Activated naive CD8-positive, alpha-beta T cell treated with anti-CD3 and anti-CD28 coated beads for 36 hours (primary cell): ENCODE results near the gene DNM3. TPM values are rescaled to one million over a fixed set of nuclear protein-coding genes. Genes with fewer than 3 reads are reported as not detected.

Experiments used
- DNase-seq: peaks from one replicate; pipeline ENCODE4 v3.0.0; 2021
- H3K27ac Mint-ChIP-seq: one replicate; pipeline ENCODE4 v1.8.0; 2022; ENCODE audit warnings: mild to moderate bottlenecking, moderate library complexity, mixed read lengths
- H3K27me3 Mint-ChIP-seq: one replicate; pipeline ENCODE4 v1.8.0; 2022; ENCODE audit warnings: mild to moderate bottlenecking, mixed read lengths
- H3K36me3 Mint-ChIP-seq: one replicate; pipeline ENCODE4 v1.8.0; 2021; ENCODE audit warnings: mild to moderate bottlenecking, mixed read lengths
- H3K4me1 Mint-ChIP-seq: one replicate; pipeline ENCODE4 v1.8.0; 2021; ENCODE audit warnings: mixed read lengths
- H3K4me3 Mint-ChIP-seq: one replicate; pipeline ENCODE4 v1.8.0; 2022; ENCODE audit warnings: mild to moderate bottlenecking, moderate library complexity, mixed read lengths
- H3K9me3 Mint-ChIP-seq: one replicate; pipeline ENCODE4 v1.8.0; 2022; ENCODE audit warnings: mixed read lengths
- total RNA-seq, 2 experiments: library from RNA; stranded (reverse); gene quantifications; one replicate each; pipeline ENCODE4 v1.2.3, GENCODE V29; 2021

The DNM3 gene
- total RNA-seq, 2 experiments from 2014 or later, result 0.34 to 0.35 TPM

DNA sequence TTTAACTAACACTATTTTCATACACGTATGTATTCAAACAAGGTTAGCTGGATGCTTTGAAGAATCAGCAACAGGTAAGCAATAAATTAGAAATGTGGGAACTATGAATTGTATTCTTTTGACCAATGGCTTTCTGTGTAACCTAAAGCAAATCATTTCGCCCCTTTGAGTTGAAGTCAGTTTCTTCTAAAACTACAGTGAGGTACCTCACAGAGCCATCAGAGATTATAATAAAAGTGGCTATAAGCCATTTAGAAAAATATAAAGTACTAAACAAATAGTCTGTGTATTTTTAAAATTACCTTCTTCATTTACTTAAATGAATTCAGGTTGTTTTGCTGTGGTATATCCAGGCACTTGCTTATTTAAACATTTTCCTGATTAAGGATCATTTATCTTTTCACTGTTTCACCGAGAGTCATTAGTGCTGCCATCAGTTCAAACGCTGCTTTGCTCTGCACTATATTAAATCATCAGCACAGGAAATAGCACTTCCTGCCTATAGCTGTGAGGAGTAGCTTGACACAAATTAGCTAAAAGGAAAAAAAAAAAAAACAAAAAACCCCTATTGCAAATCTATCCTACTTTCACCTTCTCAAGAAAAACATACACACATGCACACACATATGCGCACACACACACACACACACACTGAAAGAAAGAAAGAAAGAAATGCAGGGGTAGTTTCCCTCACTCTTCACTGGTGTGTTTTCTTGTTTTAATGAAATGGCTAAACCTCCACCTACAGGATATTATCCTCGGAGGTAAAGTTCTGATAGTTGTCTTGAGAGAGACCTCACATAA is 539.3 kb downstream of the DNM3 start:
- Mint-ChIP-seq H3K4me1 (peaks cover 38% of the 10 kb centered on the region), H3K9me3 (no peaks in the 10 kb centered on the region), H3K4me3 (peak overlapping the region; percentile 64), H3K27me3 (no peaks in the 10 kb centered on the region), H3K36me3 (no peaks in the 10 kb centered on the region), H3K27ac (peak overlapping the region; percentile 91)
- DNase-seq, result no peak

GRCh38 chr1:172381946-172382345 is 540.6 kb downstream of the DNM3 start:
- H3K4me1 Mint-ChIP-seq, result peaks cover 34% of the 10 kb centered on the region
- peak overlapping the region; percentile 45 for H3K27ac Mint-ChIP-seq
- H3K36me3 Mint-ChIP-seq, result no peaks in the 10 kb centered on the region
- H3K9me3 Mint-ChIP-seq, result no peaks in the 10 kb centered on the region
- H3K27me3 Mint-ChIP-seq, result no peaks in the 10 kb centered on the region
- no peak overlapping the region for H3K4me3 Mint-ChIP-seq
- no peak for DNase-seq

DNA sequence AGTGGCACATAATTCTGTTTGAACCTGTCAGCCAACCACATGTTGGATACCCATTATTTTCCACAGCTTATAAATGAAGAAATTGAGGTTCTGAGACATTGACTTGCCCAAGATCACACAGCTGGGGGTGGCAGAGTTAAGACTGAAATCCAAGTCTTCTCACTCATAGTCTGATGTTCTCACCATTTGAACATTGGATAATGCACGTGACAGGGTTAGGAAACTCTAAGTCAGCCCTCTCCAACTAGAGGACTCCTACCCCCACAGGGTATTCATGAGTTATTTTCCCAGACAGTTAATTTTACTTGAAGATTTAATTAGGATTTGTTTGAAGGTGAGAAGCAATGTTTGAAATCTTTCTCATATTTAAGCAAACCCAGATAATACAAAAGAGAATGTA is 541.1 kb downstream of the DNM3 start:
- Mint-ChIP-seq H3K4me1 (peaks cover 34% of the 10 kb centered on the region), H3K4me3 (no peak overlapping the region), H3K36me3 (no peaks in the 10 kb centered on the region), H3K27ac (no peak overlapping the region), H3K9me3 (no peaks in the 10 kb centered on the region), H3K27me3 (no peaks in the 10 kb centered on the region)
- DNase-seq, result no peak

DNA sequence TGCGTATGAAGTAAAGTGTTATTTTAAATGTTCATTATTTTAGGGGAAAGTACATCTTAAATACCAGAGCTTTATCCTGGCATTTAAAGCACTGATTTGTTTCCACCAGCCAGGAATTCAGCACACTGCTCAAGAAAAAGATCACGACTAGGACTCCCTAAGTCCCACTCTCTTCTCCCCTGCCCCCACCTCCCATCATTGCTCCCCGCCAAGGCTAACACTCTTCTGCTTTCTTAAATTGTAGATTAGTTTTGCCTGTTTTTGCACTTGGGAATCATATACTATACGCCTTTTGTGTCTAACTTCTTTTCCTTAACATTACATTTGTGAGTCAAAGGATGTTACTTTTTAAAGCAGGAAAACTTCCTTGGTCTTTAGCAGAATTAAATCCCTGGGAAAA is 541.7 kb downstream of the DNM3 start:
- H3K4me1 Mint-ChIP-seq, result peaks cover 34% of the 10 kb centered on the region
- H3K27ac Mint-ChIP-seq, result no peak overlapping the region
- H3K36me3 Mint-ChIP-seq, result no peaks in the 10 kb centered on the region

DNA sequence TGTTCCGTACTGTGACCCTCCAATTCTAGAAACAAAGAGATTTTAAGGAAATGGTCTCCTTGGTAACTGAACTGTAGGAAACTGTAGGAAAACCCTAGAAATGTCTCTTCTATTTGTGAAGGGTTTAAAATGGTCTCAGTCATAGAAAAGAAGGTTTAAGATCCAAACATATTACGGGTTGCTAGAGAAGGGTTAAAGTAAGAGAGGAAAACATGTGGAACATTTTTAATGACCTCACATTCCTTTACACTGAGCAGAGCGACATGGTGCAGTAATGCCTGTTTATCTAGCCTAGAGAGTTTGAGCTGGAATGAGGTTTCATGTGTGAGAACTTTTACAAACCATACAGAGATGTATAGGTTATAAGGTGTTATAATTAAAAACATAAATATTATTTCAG is 542.2 kb downstream of the DNM3 start:
- Mint-ChIP-seq H3K36me3 (no peaks in the 10 kb centered on the region), H3K27me3 (no peaks in the 10 kb centered on the region), H3K4me1 (peaks cover 34% of the 10 kb centered on the region), H3K9me3 (no peaks in the 10 kb centered on the region), H3K4me3 (no peak overlapping the region), H3K27ac (no peak overlapping the region)
- no peak for DNase-seq

More for the DNA sequence above, 541.7 kb downstream of the DNM3 start:
- Mint-ChIP-seq H3K9me3 (no peaks in the 10 kb centered on the region), H3K27me3 (no peaks in the 10 kb centered on the region), H3K4me3 (no peak overlapping the region)
- no peak for DNase-seq

DNA sequence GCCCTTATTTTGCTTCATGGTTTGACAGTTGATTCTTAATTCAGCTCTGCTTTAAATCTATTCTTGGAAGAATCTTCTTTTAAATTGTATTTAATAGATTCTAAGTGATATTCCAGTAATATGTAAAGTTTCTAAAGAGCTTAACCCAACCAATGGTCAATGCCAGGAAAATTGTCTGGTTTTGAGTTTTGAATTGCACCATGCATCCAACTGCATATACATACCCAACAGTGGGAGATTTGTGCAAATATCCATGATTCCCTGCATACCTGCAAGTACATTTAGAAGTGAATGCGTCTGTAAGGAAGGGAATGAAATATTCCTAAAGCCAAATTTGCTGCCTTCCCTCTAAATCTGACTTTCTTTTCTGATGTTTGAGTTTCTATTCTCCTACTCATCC is 543.4 kb downstream of the DNM3 start:
- H3K36me3 Mint-ChIP-seq, result no peaks in the 10 kb centered on the region
- H3K4me3 Mint-ChIP-seq, result no peak overlapping the region
- H3K9me3 Mint-ChIP-seq, result no peaks in the 10 kb centered on the region
- no peak overlapping the region for H3K27ac Mint-ChIP-seq
- peaks cover 34% of the 10 kb centered on the region for H3K4me1 Mint-ChIP-seq
- H3K27me3 Mint-ChIP-seq, result no peaks in the 10 kb centered on the region
- DNase-seq, result no peak

DNA sequence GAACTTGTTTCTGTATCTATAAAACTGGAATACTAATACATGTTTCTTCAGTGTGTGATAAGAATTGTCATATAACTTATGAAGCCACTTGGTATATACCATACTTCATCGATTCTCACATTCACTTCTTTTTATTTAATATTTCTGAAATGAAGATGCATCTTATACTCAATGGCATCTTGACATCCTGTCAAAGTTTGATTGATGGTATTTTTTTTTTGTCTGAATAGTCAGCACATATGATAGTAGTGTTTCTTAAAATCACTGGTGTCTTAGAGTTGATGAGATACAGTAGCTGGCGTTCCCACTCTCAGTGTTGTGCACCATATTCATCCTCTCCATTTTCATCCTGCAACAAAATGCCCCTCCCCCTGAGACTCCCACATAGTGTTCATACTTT is 544.7 kb downstream of the DNM3 start:
- H3K4me3 Mint-ChIP-seq, result no peak overlapping the region
- no peak for DNase-seq
- H3K9me3 Mint-ChIP-seq, result no peaks in the 10 kb centered on the region
- H3K4me1 Mint-ChIP-seq, result peaks cover 28% of the 10 kb centered on the region
- no peaks in the 10 kb centered on the region for H3K36me3 Mint-ChIP-seq
- no peaks in the 10 kb centered on the region for H3K27me3 Mint-ChIP-seq
- no peak overlapping the region for H3K27ac Mint-ChIP-seq

GRCh38 chr1:172388490-172388889 is 547.2 kb downstream of the DNM3 start:
- Mint-ChIP-seq H3K36me3 (peaks cover 4% of the 10 kb centered on the region), H3K27me3 (no peaks in the 10 kb centered on the region), H3K27ac (no peak overlapping the region), H3K4me3 (no peak overlapping the region), H3K4me1 (peaks cover 30% of the 10 kb centered on the region), H3K9me3 (no peaks in the 10 kb centered on the region)
- DNase-seq, result no peak

GRCh38 chr1:172390301-172390682 is 549.0 kb downstream of the DNM3 start:
- Mint-ChIP-seq H3K27me3 (no peaks in the 10 kb centered on the region), H3K27ac (no peak overlapping the region), H3K36me3 (peaks cover 4% of the 10 kb centered on the region), H3K4me1 (peaks cover 44% of the 10 kb centered on the region), H3K4me3 (no peak overlapping the region), H3K9me3 (no peaks in the 10 kb centered on the region)
- no peak for DNase-seq

- Mint-ChIP-seq H3K27ac (peak overlapping the region; percentile 60), H3K27me3 (no peaks in the 10 kb centered on the region), H3K36me3 (peaks cover 4% of the 10 kb centered on the region), H3K4me1 (peaks cover 48% of the 10 kb centered on the region), H3K4me3 (no peak overlapping the region), H3K9me3 (no peaks in the 10 kb centered on the region)
- no peak for DNase-seq
Observed at GRCh38 chr1:172390683-172391551, 549.6 kb downstream of the DNM3 start.

- no peaks in the 10 kb centered on the region for H3K9me3 Mint-ChIP-seq
- H3K4me3 Mint-ChIP-seq, result no peak overlapping the region
- H3K36me3 Mint-ChIP-seq, result peaks cover 4% of the 10 kb centered on the region
- H3K4me1 Mint-ChIP-seq, result peaks cover 54% of the 10 kb centered on the region
- no peak for DNase-seq
- no peaks in the 10 kb centered on the region for H3K27me3 Mint-ChIP-seq
- H3K27ac Mint-ChIP-seq, result no peak overlapping the region
Observed at GRCh38 chr1:172391976-172392375, 550.7 kb downstream of the DNM3 start.

GRCh38 chr1:172393354-172393753 is 552.1 kb downstream of the DNM3 start:
- Mint-ChIP-seq H3K9me3 (no peaks in the 10 kb centered on the region), H3K27me3 (no peaks in the 10 kb centered on the region), H3K4me3 (peak overlapping the region; percentile 43), H3K4me1 (peaks cover 68% of the 10 kb centered on the region), H3K27ac (peak overlapping the region; percentile 92), H3K36me3 (peaks cover 4% of the 10 kb centered on the region)
- no peak for DNase-seq

DNA sequence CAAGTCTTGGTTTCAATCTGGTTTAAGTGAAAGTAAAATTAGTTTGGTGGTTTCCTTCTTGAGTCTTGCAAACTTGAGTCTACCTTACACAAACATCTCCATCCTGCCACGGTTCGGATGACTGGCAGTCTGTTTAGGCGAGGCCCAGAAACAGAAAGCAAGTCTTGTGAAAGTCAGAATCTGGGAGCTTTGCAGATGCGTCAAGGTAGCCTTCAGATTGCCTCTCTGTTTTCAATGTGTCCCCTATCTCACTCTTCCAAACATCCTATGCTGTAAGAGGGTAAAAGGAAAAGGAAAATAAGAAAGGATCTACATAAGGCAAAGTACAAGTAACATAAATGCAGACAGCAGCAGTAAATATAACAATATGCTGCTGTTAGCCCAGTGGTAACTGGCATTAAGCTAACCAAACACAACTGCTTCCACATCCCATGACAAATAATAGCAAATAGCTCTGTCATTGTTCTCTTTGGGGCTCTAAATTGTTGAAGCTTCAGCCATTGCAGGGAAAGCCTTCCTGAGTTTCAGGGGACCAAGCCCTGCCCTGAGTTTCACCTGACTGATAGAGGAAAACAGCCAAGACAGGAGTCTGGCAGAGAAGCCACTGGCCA is 552.9 kb downstream of the DNM3 start:
- DNase-seq, result peak; percentile 74
- Mint-ChIP-seq H3K4me3 (peak overlapping the region; percentile 59), H3K36me3 (peaks cover 4% of the 10 kb centered on the region), H3K27me3 (no peaks in the 10 kb centered on the region), H3K4me1 (peaks cover 77% of the 10 kb centered on the region), H3K9me3 (no peaks in the 10 kb centered on the region), H3K27ac (peak overlapping the region; percentile 92)

- peak overlapping the region; percentile 59 for H3K4me3 Mint-ChIP-seq
- no peaks in the 10 kb centered on the region for H3K27me3 Mint-ChIP-seq
- DNase-seq, result no peak
- no peaks in the 10 kb centered on the region for H3K9me3 Mint-ChIP-seq
- H3K4me1 Mint-ChIP-seq, result peaks cover 82% of the 10 kb centered on the region
- peaks cover 4% of the 10 kb centered on the region for H3K36me3 Mint-ChIP-seq
- H3K27ac Mint-ChIP-seq, result peak overlapping the region; percentile 92
Observed at GRCh38 chr1:172394811-172395210, 553.5 kb downstream of the DNM3 start.

DNA sequence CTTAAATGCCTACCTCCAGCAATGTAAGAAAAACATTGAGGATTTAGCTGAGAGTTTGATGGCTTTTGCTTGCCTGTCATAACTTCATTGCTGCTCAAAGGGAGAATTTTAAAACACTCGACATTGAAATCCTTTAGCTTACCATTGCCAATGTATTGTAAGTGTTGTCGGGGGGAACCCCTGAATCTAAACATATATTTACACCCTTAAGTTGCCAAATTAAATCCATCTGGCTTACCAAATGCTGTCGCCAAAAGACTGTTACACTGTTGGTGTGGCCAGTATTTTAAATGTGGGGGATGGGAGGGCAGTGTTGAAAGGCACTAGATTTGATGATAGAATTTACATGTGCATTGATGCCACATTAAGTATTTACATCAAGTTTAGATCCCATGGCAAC is 554.3 kb downstream of the DNM3 start:
- no peak overlapping the region for H3K4me3 Mint-ChIP-seq
- no peaks in the 10 kb centered on the region for H3K27me3 Mint-ChIP-seq
- H3K9me3 Mint-ChIP-seq, result no peaks in the 10 kb centered on the region
- no peak for DNase-seq
- peaks cover 87% of the 10 kb centered on the region for H3K4me1 Mint-ChIP-seq
- H3K27ac Mint-ChIP-seq, result peak overlapping the region; percentile 16
- H3K36me3 Mint-ChIP-seq, result peaks cover 4% of the 10 kb centered on the region
